A204.1 (cell line): ENCODE measurements around the gene GPX1.

Experiments
- FAIRE-seq: peaks from 2 replicates; lab custom pipeline; 2012; peaks lifted over from hg19 to GRCh38; lab: Jason Lieb, UNC

Gene GPX1

GRCh38 chr3:49311283-49311682, 46.9 kb downstream of the GPX1 start:
- no peak for FAIRE-seq

- FAIRE-seq, result no peak
Observed at GRCh38 chr3:49310677-49311076, 47.5 kb downstream of the GPX1 start.
